CD14-positive monocyte (primary cell): ENCODE measurements around the gene WDFY4. TPM values are rescaled to one million over a fixed set of nuclear protein-coding genes. Genes with fewer than 3 reads are reported as not detected.
A peak's percentile ranks its signal among the peaks of the same experiment; 100 is the strongest.

Experiments
- DNase-seq, 3 donors: peaks; one replicate each; pipeline ENCODE4 v3.0.0-alpha.2; 2011 to 2022
- H2AFZ ChIP-seq: 2 replicates; pipeline ENCODE4 v1.6.0; 2012; ENCODE audit warnings: mild to moderate bottlenecking, low read depth, low read length, inconsistent platforms; ENCODE audit not compliant: insufficient read depth, poor library complexity, severe bottlenecking
- H3K27ac ChIP-seq, 2 donors: 1 replicate in 1 of 2; 2 replicates in 1 of 2; pipeline ENCODE4 v1.5.1; 2012 to 2013; ENCODE audit warnings: low read length in 2 of 2, control low read depth in 1 of 2, inconsistent platforms in 1 of 2, low read depth in 1 of 2, mild to moderate bottlenecking in 1 of 2
- H3K27me3 ChIP-seq, 2 donors: one replicate each; pipeline versions ENCODE4 v1.6.0 to v1.6.1; 2011 to 2013; ENCODE audit warnings: low read length in 2 of 2; ENCODE audit not compliant: control insufficient read depth in 2 of 2, insufficient read depth in 2 of 2
- H3K36me3 ChIP-seq, 2 donors: replicated peaks in 1 of 2; 1 replicate in 1 of 2; 2 replicates in 1 of 2; pipeline versions ENCODE4 v1.5.1 to v1.6.1; 2012 to 2013; ENCODE audit warnings: low read length in 2 of 2, control low read depth in 1 of 2, inconsistent platforms in 1 of 2, mild to moderate bottlenecking in 1 of 2; ENCODE audit not compliant: insufficient read depth in 2 of 2, control insufficient read depth in 1 of 2
- H3K4me1 ChIP-seq, 2 donors: 1 replicate in 1 of 2; 2 replicates in 1 of 2; pipeline versions ENCODE4 v1.5.1 to v1.6.1; 2012 to 2013; ENCODE audit warnings: low read length in 2 of 2, control low read depth in 1 of 2, inconsistent platforms in 1 of 2, mild to moderate bottlenecking in 1 of 2, moderate library complexity in 1 of 2; ENCODE audit not compliant: insufficient read depth in 2 of 2, control insufficient read depth in 1 of 2
- H3K4me2 ChIP-seq: replicated peaks from 2 replicates; pipeline ENCODE3; 2012; ENCODE audit warnings: low read length, moderate library complexity, mild to moderate bottlenecking; ENCODE audit not compliant: poor library complexity, severe bottlenecking; ENCODE audit errors: extremely low read depth
- H3K4me3 ChIP-seq, 3 experiments: fragments of 200-600 bp in 1 of 3; sonication (generic) in 1 of 3; replicated peaks in 1 of 3; 1 replicate in 2 of 3; 2 replicates in 1 of 3; pipeline ENCODE4 v1.5.1; 2011 to 2013; ENCODE audit warnings: low read length in 3 of 3, mild to moderate bottlenecking in 3 of 3, control low read depth in 2 of 3, low read depth in 2 of 3, inconsistent platforms in 1 of 3, moderate library complexity in 1 of 3
- H3K79me2 ChIP-seq: 2 replicates; pipeline ENCODE4 v1.6.0; 2012; ENCODE audit warnings: mild to moderate bottlenecking, control low read depth, inconsistent platforms, low read length, moderate library complexity; ENCODE audit not compliant: insufficient read depth
- H3K9ac ChIP-seq: 2 replicates; pipeline ENCODE4 v1.6.0; 2017; ENCODE audit warnings: low read length, mild to moderate bottlenecking; ENCODE audit not compliant: insufficient read depth, poor library complexity, severe bottlenecking
- H3K9me3 ChIP-seq, 2 donors: replicated peaks in 1 of 2; 1 replicate in 1 of 2; 2 replicates in 1 of 2; pipeline versions ENCODE4 v1.5.1 to v1.6.1; 2012 to 2013; ENCODE audit warnings: low read length in 2 of 2, control low read depth in 1 of 2; ENCODE audit not compliant: control insufficient read depth in 1 of 2, insufficient read depth in 1 of 2
- H4K20me1 ChIP-seq: 2 replicates; pipeline ENCODE4 v1.6.0; 2012; ENCODE audit warnings: mild to moderate bottlenecking, low read length, control low read depth, moderate library complexity; ENCODE audit not compliant: insufficient read depth
- H3K27ac Mint-ChIP-seq, 7 donors: one replicate each; pipeline ENCODE4 v1.8.0; 2020; ENCODE audit warnings: mild to moderate bottlenecking in 7 of 7, mixed read lengths in 7 of 7, moderate library complexity in 6 of 7, inconsistent platforms in 2 of 7
- H3K27me3 Mint-ChIP-seq, 3 donors: one replicate each; pipeline ENCODE4 v1.8.0; 2021 to 2022; ENCODE audit warnings: low read depth in 3 of 3, mild to moderate bottlenecking in 3 of 3, mixed read lengths in 3 of 3, moderate library complexity in 3 of 3, inconsistent platforms in 1 of 3
- H3K36me3 Mint-ChIP-seq, 2 donors: one replicate each; pipeline ENCODE4 v1.8.0; 2020; ENCODE audit warnings: mixed read lengths in 2 of 2, inconsistent platforms in 1 of 2, mild to moderate bottlenecking in 1 of 2
- H3K4me1 Mint-ChIP-seq: one replicate; pipeline ENCODE4 v1.8.0; 2020; ENCODE audit warnings: mild to moderate bottlenecking, mixed read lengths
- H3K4me3 Mint-ChIP-seq, 2 donors: one replicate each; pipeline ENCODE4 v1.8.0; 2020; ENCODE audit warnings: mild to moderate bottlenecking in 2 of 2, mixed read lengths in 2 of 2, moderate library complexity in 1 of 2
- H3K9me3 Mint-ChIP-seq, 7 donors: one replicate each; pipeline ENCODE4 v1.8.0; 2020 to 2022; ENCODE audit warnings: mixed read lengths in 7 of 7, mild to moderate bottlenecking in 6 of 7, moderate library complexity in 6 of 7, inconsistent platforms in 2 of 7
- WGBS: methylation state at CpG from one replicate; pipeline ENCODE4 v1.1.5; 2013; ENCODE audit warnings: missing lambda C conversion rate; ENCODE audit not compliant: insufficient coverage; 5-methylcytosine and 5-hydroxymethylcytosine counted together
- intact Hi-C, 2 donors: fragments of 100-400 bp; cut with micrococcal nuclease; formaldehyde crosslinking; loops; one replicate each; pipeline versions ENCODE4 v1.15.0 to v1.15.1; 2023
- polyA plus RNA-seq, 3 donors: library from polyadenylated mRNA; depleted of rRNA in 1 of 3; unstranded in 2 of 3; stranded (reverse) in 1 of 3; fragments of 300-500 nt in 2 of 3; fragments of >200 nt in 1 of 3; fragmentation: Illumina TruSeq in 2 of 3; gene quantifications; 1 replicate in 2 of 3; 2 replicates in 1 of 3; pipeline ENCODE4 v1.2.3, GENCODE V29; 2012 to 2021
- TF ChIP-seq, protein P1 (sequence below): fragments of 200-600 bp; IDR thresholded peaks from one replicate; pipeline ENCODE4 v1.8.0; 2022; ENCODE audit warnings: antibody characterized with exemption, mild to moderate bottlenecking

Gene WDFY4
- polyA plus RNA-seq, 3 donors, result 7.5 to 36.1 (median 9.8) TPM

DNA sequence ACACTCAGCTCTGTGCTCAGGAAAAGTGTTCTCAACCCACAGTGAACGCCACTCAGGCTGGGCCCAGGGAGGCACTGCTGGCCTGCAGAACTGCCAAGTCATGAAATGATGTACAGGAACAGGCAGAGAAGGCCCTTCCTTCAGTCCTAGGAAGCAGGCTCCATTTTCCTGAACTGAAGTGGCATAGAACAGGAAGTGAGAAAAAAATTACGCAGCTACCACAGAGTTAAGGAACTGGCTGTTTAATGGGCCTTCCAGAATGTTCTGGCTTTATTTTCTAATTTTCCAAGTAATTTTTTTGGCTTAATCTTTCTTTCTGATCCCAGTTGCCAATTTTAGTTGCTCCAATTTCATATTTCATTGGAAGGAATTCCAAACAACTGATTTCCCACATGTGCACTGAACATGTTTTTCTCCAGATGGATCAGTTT, 215.7 kb downstream of the WDFY4 start:
- Histone ChIP-seq H3K27ac (peak overlapping the region; percentile 26 to 73), H3K9me3 (no peaks in the 10 kb centered on the region), H3K79me2 (no peaks in the 10 kb centered on the region), H3K4me3 (no peak overlapping the region), H3K4me1 (peaks cover 14 to 19% of the 10 kb centered on the region in 2 donors), H3K9ac (no peak overlapping the region), H3K36me3 (peaks cover 62 to 97% of the 10 kb centered on the region in 2 donors), H3K27me3 (no peaks in the 10 kb centered on the region), H3K4me2 (no peak overlapping the region), H4K20me1 (no peaks in the 10 kb centered on the region), H2AFZ (peak overlapping the region; percentile 23)
- TF ChIP-seq, protein P1, sequence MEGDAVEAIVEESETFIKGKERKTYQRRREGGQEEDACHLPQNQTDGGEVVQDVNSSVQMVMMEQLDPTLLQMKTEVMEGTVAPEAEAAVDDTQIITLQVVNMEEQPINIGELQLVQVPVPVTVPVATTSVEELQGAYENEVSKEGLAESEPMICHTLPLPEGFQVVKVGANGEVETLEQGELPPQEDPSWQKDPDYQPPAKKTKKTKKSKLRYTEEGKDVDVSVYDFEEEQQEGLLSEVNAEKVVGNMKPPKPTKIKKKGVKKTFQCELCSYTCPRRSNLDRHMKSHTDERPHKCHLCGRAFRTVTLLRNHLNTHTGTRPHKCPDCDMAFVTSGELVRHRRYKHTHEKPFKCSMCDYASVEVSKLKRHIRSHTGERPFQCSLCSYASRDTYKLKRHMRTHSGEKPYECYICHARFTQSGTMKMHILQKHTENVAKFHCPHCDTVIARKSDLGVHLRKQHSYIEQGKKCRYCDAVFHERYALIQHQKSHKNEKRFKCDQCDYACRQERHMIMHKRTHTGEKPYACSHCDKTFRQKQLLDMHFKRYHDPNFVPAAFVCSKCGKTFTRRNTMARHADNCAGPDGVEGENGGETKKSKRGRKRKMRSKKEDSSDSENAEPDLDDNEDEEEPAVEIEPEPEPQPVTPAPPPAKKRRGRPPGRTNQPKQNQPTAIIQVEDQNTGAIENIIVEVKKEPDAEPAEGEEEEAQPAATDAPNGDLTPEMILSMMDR, result no peak
- intact Hi-C loops, result no loop called here
- H3K9me3 Mint-ChIP-seq, result peaks cover 0 to 2% (median 0%) of the 10 kb centered on the region in 7 donors
- peaks cover 66 to 84% of the 10 kb centered on the region in 2 donors for H3K36me3 Mint-ChIP-seq
- H3K4me3 Mint-ChIP-seq, result no peak overlapping the region
- H3K4me1 Mint-ChIP-seq, result peaks cover 23% of the 10 kb centered on the region
- H3K27ac Mint-ChIP-seq, result peak overlapping the region in 6 of 7 donors; percentile 65 to 84 (median 82)
- DNase-seq, result peak; percentile 54 to 77 (median 56)
- 8% methylated on average over 1 of the region's 2 CpGs for WGBS
- no peaks in the 10 kb centered on the region for H3K27me3 Mint-ChIP-seq

GRCh38 chr10:48901319-48901718, 216.6 kb downstream of the WDFY4 start:
- intact Hi-C loops, result no loop called here
- 100% methylated on average over 4 of the region's 5 CpGs for WGBS
- Mint-ChIP-seq H3K27me3 (no peaks in the 10 kb centered on the region), H3K36me3 (peaks cover 61 to 82% of the 10 kb centered on the region in 2 donors), H3K27ac (peak overlapping the region in 3 of 7 donors; percentile 6 to 65 (median 41)), H3K4me3 (no peak overlapping the region), H3K9me3 (peaks cover 0 to 2% (median 0%) of the 10 kb centered on the region in 7 donors), H3K4me1 (peaks cover 23% of the 10 kb centered on the region)
- Histone ChIP-seq H3K9ac (no peak overlapping the region), H3K9me3 (no peaks in the 10 kb centered on the region), H3K27ac (peak overlapping the region in 1 of 2 donors; percentile 73), H3K4me1 (peaks cover 14 to 19% of the 10 kb centered on the region in 2 donors), H4K20me1 (no peaks in the 10 kb centered on the region), H3K27me3 (no peaks in the 10 kb centered on the region), H3K79me2 (no peaks in the 10 kb centered on the region), H3K4me3 (no peak overlapping the region), H3K36me3 (peaks cover 59 to 97% of the 10 kb centered on the region in 2 donors), H2AFZ (no peak overlapping the region), H3K4me2 (no peak overlapping the region)
- TF ChIP-seq, protein P1, result no peak
- DNase-seq, result no peak
